Measurements from ENCODE around the gene KIF18B.

DNA sequence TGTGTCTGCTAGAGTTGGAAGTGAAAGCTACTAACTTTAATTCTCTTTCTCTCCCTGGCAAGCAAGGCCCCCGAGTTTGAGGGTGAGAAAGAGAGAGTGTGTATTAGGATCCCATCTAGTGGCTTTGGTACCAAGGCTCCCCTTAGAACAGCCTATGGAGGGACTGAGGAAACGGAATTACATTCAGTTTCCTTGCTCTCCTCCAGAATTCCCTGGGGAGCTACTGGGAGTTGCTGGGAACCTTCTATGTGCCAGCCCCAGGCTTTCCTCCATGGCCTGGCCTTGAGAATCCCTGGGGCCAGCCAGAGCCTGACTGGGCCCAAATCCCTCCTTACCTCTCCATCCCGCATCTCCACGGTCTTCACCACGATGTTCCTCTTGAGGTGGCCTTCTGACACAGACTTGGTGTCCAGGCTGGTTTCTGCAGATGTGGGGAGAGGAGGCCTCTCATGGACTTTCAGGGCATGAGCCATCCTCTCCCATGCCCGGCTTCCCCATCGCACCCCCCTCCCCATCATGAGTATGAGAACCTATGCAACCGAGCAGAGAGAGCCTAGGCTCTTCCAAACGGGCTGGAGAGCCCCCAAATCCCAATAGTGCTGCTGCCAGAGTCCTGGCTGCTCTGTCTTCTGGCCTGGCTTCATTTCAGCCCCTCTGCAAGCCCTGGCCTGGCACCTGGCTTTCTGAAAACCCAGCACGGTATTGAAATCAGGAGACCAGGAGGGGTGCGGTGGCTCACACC lies 39.7 kb downstream of the KIF18B start:
- TF ChIP-seq CTCF (conservative IDR thresholded peaks at IDR 0.05; ENCODE audit: low read depth, low read length) (no peak), EZH2 (IDR thresholded peaks at IDR 0.05; ENCODE audit: borderline replicate concordance, low read depth, low read length, poor library complexity, severe bottlenecking) (no peak)

Data from A673 (cell line).